ENCODE data around the gene CCSER1. TPM values are rescaled to one million over a fixed set of nuclear protein-coding genes. Genes with fewer than 3 reads are reported as not detected.

The CCSER1 gene
- total and polyA plus RNA-seq, 2 donors (not counting 1 experiment from before 2014, with no cell fraction given): 10.7 to 39.5 TPM

GRCh38 chr4:91226867-91227266 is 1099.7 kb downstream of the CCSER1 start:
- no peaks in the 10 kb centered on the region for H4K20me1 ChIP-seq (ENCODE audit: control insufficient read depth, insufficient read depth, low read length, poor library complexity, severe bottlenecking)
- H3K27ac ChIP-seq (ENCODE audit: low read length in 2 of 2): no peak overlapping the region
- Mint-ChIP-seq H3K4me1 (no peaks in the 10 kb centered on the region), H3K9me3 (ENCODE audit: insufficient read depth) (peaks cover 4% of the 10 kb centered on the region), H3K27me3 (no peaks in the 10 kb centered on the region), H3K27ac (no peak overlapping the region), H3K4me3 (no peak overlapping the region)
- intact Hi-C loops (cut with micrococcal nuclease): no loop called here
- ATAC-seq (ENCODE audit: low read depth) (no peak), DNase-seq (no peak)
- H3K4me2 ChIP-seq (replicated peaks; ENCODE audit: low read depth, low read length, poor library complexity, severe bottlenecking): no peak overlapping the region
- H3K4me1 ChIP-seq (ENCODE audit: control insufficient read depth in 2 of 2, insufficient read depth in 2 of 2, low read length in 2 of 2): no peaks in the 10 kb centered on the region
- CTCF ChIA-PET: no interaction called here
- POLR2A ChIA-PET: no interaction called here
- no peak overlapping the region for H3K9ac ChIP-seq (ENCODE audit: low read length)
- H2AFZ ChIP-seq (ENCODE audit: insufficient read depth, low read depth, low read length, poor library complexity, severe bottlenecking): no peak overlapping the region
- no peaks in the 10 kb centered on the region for H3K27me3 ChIP-seq (replicated peaks in 1 of 4; ENCODE audit: control extremely low read depth in 1 of 4, control insufficient read depth in 3 of 4, insufficient read depth in 4 of 4, low read length in 3 of 4)
- TF ChIP-seq EZH2 (IDR thresholded peaks at IDR 0.05; ENCODE audit: borderline replicate concordance, insufficient read depth, low read depth, low read length, poor library complexity, severe bottlenecking) (no peak), CTCF (IDR thresholded peaks at IDR 0.05) (no peak)
- H3K9me3 ChIP-seq (ENCODE audit: control extremely low read depth in 1 of 3, control insufficient read depth in 2 of 3, insufficient read depth in 1 of 3, low read length in 2 of 3): no peaks in the 10 kb centered on the region
- H3K4me3 ChIP-seq (ENCODE audit: control extremely low read depth in 1 of 5, extremely low read depth in 1 of 5, insufficient read depth in 1 of 5, low read depth in 2 of 5, low read length in 4 of 5): no peak overlapping the region
- WGBS (ENCODE audit: insufficient coverage): no CpG with 5 or more reads among the region's 1 CpG
- H3K79me2 ChIP-seq (ENCODE audit: control insufficient read depth, insufficient read depth, low read length): no peaks in the 10 kb centered on the region
- no peaks in the 10 kb centered on the region for H3K36me3 ChIP-seq (replicated peaks in 1 of 2; ENCODE audit: control extremely low read depth in 1 of 2, control insufficient read depth in 1 of 2, extremely low read depth in 1 of 2, insufficient read depth in 2 of 2, low read length in 1 of 2)

- no peaks in the 10 kb centered on the region for H3K27me3 ChIP-seq (replicated peaks in 1 of 4; ENCODE audit: control extremely low read depth in 1 of 4, control insufficient read depth in 3 of 4, insufficient read depth in 4 of 4, low read length in 3 of 4)
- intact Hi-C loops (cut with micrococcal nuclease): no loop called here
- Mint-ChIP-seq H3K27me3 (no peaks in the 10 kb centered on the region), H3K27ac (no peak overlapping the region), H3K4me1 (no peaks in the 10 kb centered on the region), H3K9me3 (ENCODE audit: insufficient read depth) (peaks cover 4% of the 10 kb centered on the region), H3K4me3 (no peak overlapping the region)
- H3K4me2 ChIP-seq (replicated peaks; ENCODE audit: low read depth, low read length, poor library complexity, severe bottlenecking): no peak overlapping the region
- H3K4me1 ChIP-seq (ENCODE audit: control insufficient read depth in 2 of 2, insufficient read depth in 2 of 2, low read length in 2 of 2): no peaks in the 10 kb centered on the region
- H3K4me3 ChIP-seq (ENCODE audit: control extremely low read depth in 1 of 5, extremely low read depth in 1 of 5, insufficient read depth in 1 of 5, low read depth in 2 of 5, low read length in 4 of 5): no peak overlapping the region
- no peak overlapping the region for H3K9ac ChIP-seq (ENCODE audit: low read length)
- no peak overlapping the region for H2AFZ ChIP-seq (ENCODE audit: insufficient read depth, low read depth, low read length, poor library complexity, severe bottlenecking)
- ATAC-seq (ENCODE audit: low read depth) (no peak), DNase-seq (no peak)
- no peaks in the 10 kb centered on the region for H3K9me3 ChIP-seq (ENCODE audit: control extremely low read depth in 1 of 3, control insufficient read depth in 2 of 3, insufficient read depth in 1 of 3, low read length in 2 of 3)
- H3K36me3 ChIP-seq (replicated peaks in 1 of 2; ENCODE audit: control extremely low read depth in 1 of 2, control insufficient read depth in 1 of 2, extremely low read depth in 1 of 2, insufficient read depth in 2 of 2, low read length in 1 of 2): no peaks in the 10 kb centered on the region
- H3K27ac ChIP-seq (ENCODE audit: low read length in 2 of 2): no peak overlapping the region
- 100% methylated on average over 1 of the region's 3 CpGs for WGBS (ENCODE audit: insufficient coverage)
- no peaks in the 10 kb centered on the region for H3K79me2 ChIP-seq (ENCODE audit: control insufficient read depth, insufficient read depth, low read length)
- H4K20me1 ChIP-seq (ENCODE audit: control insufficient read depth, insufficient read depth, low read length, poor library complexity, severe bottlenecking): no peaks in the 10 kb centered on the region
- ChIA-PET CTCF (no interaction called here), POLR2A (no interaction called here)
- TF ChIP-seq CTCF (IDR thresholded peaks at IDR 0.05): no peak
- TF ChIP-seq EZH2 (IDR thresholded peaks at IDR 0.05; ENCODE audit: borderline replicate concordance, insufficient read depth, low read depth, low read length, poor library complexity, severe bottlenecking): no peak
These were observed 1101.5 kb downstream of the CCSER1 start for GRCh38 chr4:91228659-91229058.

Measured in B cell (primary cell).